ENCODE data around the gene CCDC43. TPM values are rescaled to one million over a fixed set of nuclear protein-coding genes. Genes with fewer than 3 reads are reported as not detected.

Gene CCDC43
- total RNA-seq, 2 experiments from 2014 or later: 24.0 to 26.3 TPM

DNA sequence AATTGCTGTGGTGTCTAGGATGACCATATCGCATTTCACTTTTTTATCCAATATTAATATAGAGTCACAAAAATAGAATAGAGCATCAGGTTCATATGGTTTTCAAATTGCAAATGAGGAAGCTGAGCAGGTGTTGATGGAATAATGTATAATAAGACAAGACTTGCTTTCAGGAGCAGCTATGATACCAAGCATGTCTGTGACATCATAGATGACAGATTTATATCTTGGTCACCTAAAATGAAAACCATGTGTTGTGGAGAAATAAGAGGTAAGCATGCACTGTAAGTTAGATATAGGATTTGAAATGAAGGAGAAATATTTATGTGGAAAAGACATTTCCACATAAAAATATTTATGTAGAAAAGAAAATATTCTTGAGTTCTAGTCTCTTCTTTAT lies 24.7 kb downstream of the CCDC43 start:
- POLR2A ChIA-PET: no interaction called here
- H3K4me3 Mint-ChIP-seq: no peak overlapping the region
- H3K27me3 Mint-ChIP-seq (ENCODE audit: low read depth): peaks cover 20% of the 10 kb centered on the region
- no peaks in the 10 kb centered on the region for H3K36me3 Mint-ChIP-seq (ENCODE audit: low read depth)
- DNase-seq: no peak
- H3K4me1 Mint-ChIP-seq (ENCODE audit: low read depth): no peaks in the 10 kb centered on the region
- no peak overlapping the region for H3K27ac Mint-ChIP-seq
- ATAC-seq: no peak
- no peaks in the 10 kb centered on the region for H3K9me3 Mint-ChIP-seq (ENCODE audit: insufficient read depth)
- CTCF ChIA-PET: interaction anchor here (1.6 to 2.6 kb wide), 2 partner anchors 131 to 141 kb away, joined by 6 to 10 read pairs; no protein-coding TSS in a partner anchor

DNA sequence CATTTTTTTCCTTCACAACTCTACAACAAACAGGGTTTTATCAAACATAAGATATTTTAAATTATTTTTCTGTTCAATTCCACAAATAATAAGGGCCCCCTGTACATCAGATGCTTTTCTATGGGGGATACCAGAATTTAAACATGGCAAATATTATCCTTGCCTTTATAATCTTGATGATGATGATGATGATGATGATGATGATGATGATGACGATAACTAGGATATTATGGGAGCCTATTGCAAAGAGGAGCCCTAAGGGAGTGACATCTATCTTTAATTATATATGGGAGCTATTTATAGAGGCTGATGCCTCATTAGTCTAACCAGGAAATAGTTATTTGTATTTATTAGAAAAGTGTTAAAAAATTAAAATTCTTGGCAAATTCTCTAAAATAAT lies 26.5 kb downstream of the CCDC43 start:
- Mint-ChIP-seq H3K4me1 (ENCODE audit: low read depth) (no peaks in the 10 kb centered on the region), H3K4me3 (no peak overlapping the region), H3K27me3 (ENCODE audit: low read depth) (peaks cover 20% of the 10 kb centered on the region), H3K36me3 (ENCODE audit: low read depth) (no peaks in the 10 kb centered on the region), H3K27ac (no peak overlapping the region), H3K9me3 (ENCODE audit: insufficient read depth) (no peaks in the 10 kb centered on the region)
- DNase-seq (no peak), ATAC-seq (no peak)
- ChIA-PET POLR2A (no interaction called here), CTCF (no interaction called here)

DNA sequence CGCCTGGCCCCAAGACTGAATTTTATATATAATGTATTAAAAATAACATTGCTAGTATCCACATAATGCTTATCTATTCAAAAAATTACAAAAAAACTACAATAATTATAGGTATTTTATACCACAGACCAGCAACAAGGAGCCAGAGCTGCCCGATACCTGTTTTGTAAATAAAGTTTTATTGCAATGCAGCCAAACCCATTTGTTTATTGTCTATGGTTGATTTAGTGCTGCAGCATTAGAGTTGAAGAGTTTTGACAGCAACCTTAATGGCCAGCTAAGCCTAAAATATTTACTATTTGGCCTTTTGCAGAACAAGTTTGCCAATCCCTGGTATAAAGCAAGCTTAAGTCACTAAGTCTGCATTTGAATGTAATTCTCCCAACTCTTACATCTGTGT lies 27.7 kb downstream of the CCDC43 start:
- ChIA-PET POLR2A (no interaction called here), CTCF (no interaction called here)

DNA sequence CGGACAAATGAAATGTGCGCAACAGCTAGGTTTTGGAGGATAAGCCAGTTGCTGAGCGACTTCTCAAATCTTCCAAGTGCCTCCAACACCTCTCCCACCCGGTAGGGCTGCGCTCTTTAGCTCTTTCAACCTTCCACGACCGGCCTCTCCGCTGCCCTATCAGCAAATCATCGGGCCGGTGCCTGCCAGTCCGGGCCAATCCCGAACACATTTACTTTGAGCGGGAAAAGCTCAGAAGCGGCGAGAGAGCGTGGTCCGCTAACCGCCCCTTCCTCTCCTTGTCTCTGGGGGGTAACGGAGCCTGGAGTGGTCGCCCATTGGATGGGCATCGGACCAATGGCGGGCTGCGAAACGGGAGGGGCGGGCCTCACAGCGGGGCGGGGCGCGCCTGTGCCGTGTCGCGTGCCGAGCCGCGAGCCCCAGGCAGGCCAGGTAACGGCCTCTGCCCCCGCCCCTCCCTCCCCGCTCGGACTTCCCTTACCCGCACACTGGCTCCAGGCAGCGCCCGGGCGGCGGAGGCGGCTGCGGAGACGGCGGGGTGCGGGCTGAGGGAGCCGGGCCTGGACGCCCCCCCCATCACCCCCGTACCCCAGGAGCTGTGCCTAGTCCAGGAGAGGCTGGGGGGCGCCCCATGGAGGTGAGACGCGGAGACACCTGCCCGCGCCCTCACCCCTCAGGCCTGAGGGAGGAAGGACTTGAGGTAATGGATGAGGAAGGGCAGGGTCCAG lies 33.4 kb downstream of the CCDC43 start, which contains the start of gene MEIOC:
MEIOC (plus strand) TSS at position 486 of the 728 bp plus-strand sequence; CDS start at position 632, 146 bp downstream.
- no peak within 1 kb of the TSS for H3K27ac Mint-ChIP-seq
- ATAC-seq: peak; percentile 88
- H3K4me3 Mint-ChIP-seq: peak within 1 kb of the TSS; percentile 54
- H3K9me3 Mint-ChIP-seq (ENCODE audit: insufficient read depth): no peaks in the 10 kb centered on the region
- H3K36me3 Mint-ChIP-seq (ENCODE audit: low read depth): peaks cover 1% of the 10 kb centered on the region
- ChIA-PET CTCF (no interaction called here), POLR2A (no interaction called here)
- DNase-seq: peak; percentile 45
- H3K27me3 Mint-ChIP-seq (ENCODE audit: low read depth): peaks cover 28% of the 10 kb centered on the region
- H3K4me1 Mint-ChIP-seq (ENCODE audit: low read depth): peaks cover 8% of the 10 kb centered on the region

More for the DNA sequence above, 27.7 kb downstream of the CCDC43 start:
- DNase-seq (no peak), ATAC-seq (no peak)
- Mint-ChIP-seq H3K4me3 (no peak overlapping the region), H3K4me1 (ENCODE audit: low read depth) (peaks cover 3% of the 10 kb centered on the region), H3K27ac (no peak overlapping the region), H3K36me3 (ENCODE audit: low read depth) (no peaks in the 10 kb centered on the region), H3K27me3 (ENCODE audit: low read depth) (peaks cover 17% of the 10 kb centered on the region), H3K9me3 (ENCODE audit: insufficient read depth) (no peaks in the 10 kb centered on the region)

DNA sequence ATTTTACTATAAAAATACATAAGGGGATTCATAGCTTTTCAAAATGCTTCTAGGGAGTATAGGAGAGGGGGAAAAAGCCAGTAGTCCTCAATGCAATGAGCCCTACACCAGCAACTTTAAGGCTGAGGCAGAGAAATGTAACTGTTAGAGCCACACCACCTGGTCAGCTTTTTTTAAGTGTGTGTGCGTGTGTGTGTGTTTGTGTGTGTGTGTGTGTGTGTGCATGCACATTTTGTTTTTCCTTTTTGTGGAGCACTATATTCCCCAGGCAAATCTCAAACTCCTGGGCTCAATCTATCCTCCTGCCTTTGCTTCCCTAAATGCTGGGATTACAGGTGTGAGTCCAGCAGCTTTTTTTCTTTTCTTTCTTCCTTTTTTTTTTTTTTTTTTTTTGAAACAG lies 35.6 kb downstream of the CCDC43 start:
- DNase-seq (no peak), ATAC-seq (no peak)
- CTCF ChIA-PET: no interaction called here
- peaks cover 1% of the 10 kb centered on the region for H3K36me3 Mint-ChIP-seq (ENCODE audit: low read depth)
- H3K9me3 Mint-ChIP-seq (ENCODE audit: insufficient read depth): no peaks in the 10 kb centered on the region
- peaks cover 33% of the 10 kb centered on the region for H3K27me3 Mint-ChIP-seq (ENCODE audit: low read depth)
- H3K27ac Mint-ChIP-seq: no peak overlapping the region
- H3K4me3 Mint-ChIP-seq: no peak overlapping the region
- H3K4me1 Mint-ChIP-seq (ENCODE audit: low read depth): peaks cover 8% of the 10 kb centered on the region
- POLR2A ChIA-PET: no interaction called here

DNA sequence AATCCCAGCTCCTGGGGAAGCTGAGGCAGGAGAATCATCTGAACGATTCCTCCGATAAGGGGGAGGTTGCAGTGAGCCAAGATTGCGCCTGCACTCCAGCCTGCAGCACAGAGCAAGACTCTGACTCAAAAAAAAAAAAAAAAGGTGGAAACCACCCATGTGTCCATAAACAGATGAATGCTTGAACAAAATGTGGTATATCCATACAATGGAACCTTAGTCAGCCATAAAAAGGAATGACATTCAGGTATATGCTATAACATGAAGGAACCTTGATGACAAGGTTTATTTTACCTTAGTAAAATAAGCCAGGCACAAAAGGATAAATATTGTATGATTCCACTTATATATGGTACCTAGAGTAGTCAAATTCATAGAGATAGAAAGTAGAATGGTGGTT lies 36.2 kb downstream of the CCDC43 start:
- Mint-ChIP-seq H3K9me3 (ENCODE audit: insufficient read depth) (no peaks in the 10 kb centered on the region), H3K4me3 (no peak overlapping the region), H3K4me1 (ENCODE audit: low read depth) (peaks cover 8% of the 10 kb centered on the region), H3K36me3 (ENCODE audit: low read depth) (peaks cover 1% of the 10 kb centered on the region), H3K27me3 (ENCODE audit: low read depth) (peaks cover 33% of the 10 kb centered on the region), H3K27ac (no peak overlapping the region)
- no peak for DNase-seq
- ChIA-PET CTCF (no interaction called here), POLR2A (no interaction called here)
- no peak for ATAC-seq

DNA sequence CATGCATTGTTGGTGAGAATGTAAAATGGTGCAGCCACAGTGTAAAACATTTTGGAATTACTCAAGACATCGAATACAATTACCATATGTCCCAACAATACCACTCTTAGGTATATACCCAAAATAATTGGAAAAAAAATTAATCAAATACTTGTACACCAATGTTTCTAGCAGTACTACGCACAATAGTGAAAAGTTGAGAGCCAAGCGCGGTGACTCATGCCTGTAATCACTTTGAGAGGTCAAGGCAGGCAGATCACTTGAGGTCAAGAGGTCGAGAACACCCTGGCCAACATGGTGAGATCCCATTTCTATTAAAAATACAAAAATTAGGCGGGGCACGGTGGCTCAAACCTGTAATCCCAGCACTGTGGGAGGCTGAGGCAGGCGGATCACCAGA lies 36.8 kb downstream of the CCDC43 start:
- POLR2A ChIA-PET: no interaction called here
- Mint-ChIP-seq H3K4me1 (ENCODE audit: low read depth) (peaks cover 8% of the 10 kb centered on the region), H3K36me3 (ENCODE audit: low read depth) (peaks cover 1% of the 10 kb centered on the region), H3K9me3 (ENCODE audit: insufficient read depth) (no peaks in the 10 kb centered on the region), H3K4me3 (no peak overlapping the region), H3K27ac (no peak overlapping the region), H3K27me3 (ENCODE audit: low read depth) (peaks cover 39% of the 10 kb centered on the region)
- DNase-seq (no peak), ATAC-seq (no peak)
- CTCF ChIA-PET: no interaction called here

DNA sequence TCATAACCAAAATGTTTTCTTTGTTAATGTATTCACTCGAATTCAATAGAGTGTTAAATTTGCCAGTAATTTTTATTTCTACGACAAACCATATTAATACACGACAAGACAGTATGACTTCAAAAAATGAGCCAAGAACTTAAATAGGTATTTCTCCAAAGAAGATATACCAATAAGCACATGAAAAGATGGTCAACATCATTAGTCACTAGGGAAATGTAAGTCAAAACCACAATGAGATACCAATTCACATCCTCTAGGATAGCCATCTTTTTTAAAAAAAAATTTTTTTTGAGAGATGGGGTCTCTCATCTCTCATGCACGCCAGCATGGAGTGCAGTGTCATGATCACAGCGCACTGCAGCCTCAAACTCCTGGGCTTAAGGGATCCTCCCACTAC lies 38.3 kb downstream of the CCDC43 start:
- Mint-ChIP-seq H3K4me1 (ENCODE audit: low read depth) (peaks cover 4% of the 10 kb centered on the region), H3K36me3 (ENCODE audit: low read depth) (peaks cover 1% of the 10 kb centered on the region), H3K4me3 (no peak overlapping the region), H3K27me3 (ENCODE audit: low read depth) (peaks cover 38% of the 10 kb centered on the region), H3K9me3 (ENCODE audit: insufficient read depth) (no peaks in the 10 kb centered on the region), H3K27ac (no peak overlapping the region)
- no peak for ATAC-seq
- POLR2A ChIA-PET: no interaction called here
- DNase-seq: no peak
- CTCF ChIA-PET: no interaction called here

DNA sequence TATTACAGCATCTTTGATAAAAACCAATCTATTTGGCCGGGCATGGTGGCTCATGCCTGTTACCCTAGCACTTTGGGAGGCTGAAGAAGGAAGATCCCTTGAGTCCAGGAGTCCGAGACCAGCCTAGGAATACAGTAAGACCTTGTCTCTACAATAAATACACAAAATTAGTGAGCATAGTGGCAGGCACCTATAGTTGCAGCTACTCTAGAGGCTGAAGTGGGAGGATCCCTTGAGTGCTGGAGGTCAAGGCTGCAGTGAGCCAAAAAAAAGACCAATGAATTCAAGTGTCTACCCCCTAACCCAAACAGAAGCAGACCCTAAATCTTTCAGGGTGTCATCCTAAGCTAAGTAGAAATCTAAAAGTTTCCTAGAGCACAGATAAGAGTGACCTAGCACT lies 40.6 kb downstream of the CCDC43 start:
- CTCF ChIA-PET: interaction anchor here (0.9 kb wide), 1 partner anchor 12 kb away, joined by 3 read pairs; no protein-coding TSS in a partner anchor
- ATAC-seq: no peak
- Mint-ChIP-seq H3K4me1 (ENCODE audit: low read depth) (no peaks in the 10 kb centered on the region), H3K36me3 (ENCODE audit: low read depth) (no peaks in the 10 kb centered on the region), H3K4me3 (no peak overlapping the region), H3K27ac (no peak overlapping the region), H3K9me3 (ENCODE audit: insufficient read depth) (no peaks in the 10 kb centered on the region), H3K27me3 (ENCODE audit: low read depth) (peaks cover 25% of the 10 kb centered on the region)
- POLR2A ChIA-PET: interaction anchor here (0.6 kb wide), 2 partner anchors 28 to 70 kb away, joined by 3 read pairs; no protein-coding TSS in a partner anchor
- DNase-seq: no peak

DNA sequence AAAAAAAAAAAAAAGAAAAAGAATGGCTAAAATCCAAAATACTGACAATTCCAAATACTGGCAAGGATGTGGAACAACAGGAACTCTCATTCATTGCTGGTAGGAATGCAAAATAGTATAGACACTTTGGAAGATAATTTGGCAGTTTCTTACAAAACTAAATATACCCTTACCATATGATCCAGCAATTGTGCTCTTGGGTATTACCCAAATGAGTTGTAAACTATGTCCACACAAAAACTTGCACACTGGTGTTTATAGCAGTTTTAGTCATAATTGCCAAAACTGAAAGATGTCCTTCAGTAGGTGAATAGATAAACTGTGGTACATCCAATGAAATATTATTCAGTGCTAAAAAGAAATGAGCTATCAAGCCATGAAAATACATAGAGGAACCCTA lies 41.8 kb downstream of the CCDC43 start:
- peaks cover 27% of the 10 kb centered on the region for H3K27me3 Mint-ChIP-seq (ENCODE audit: low read depth)
- H3K4me1 Mint-ChIP-seq (ENCODE audit: low read depth): no peaks in the 10 kb centered on the region
- DNase-seq (no peak), ATAC-seq (no peak)
- H3K4me3 Mint-ChIP-seq: no peak overlapping the region
- no peaks in the 10 kb centered on the region for H3K9me3 Mint-ChIP-seq (ENCODE audit: insufficient read depth)
- H3K27ac Mint-ChIP-seq: no peak overlapping the region
- POLR2A ChIA-PET: interaction anchor here (0.6 kb wide), 1 partner anchor 413 kb away, joined by 4 read pairs; no protein-coding TSS in a partner anchor
- no peaks in the 10 kb centered on the region for H3K36me3 Mint-ChIP-seq (ENCODE audit: low read depth)
- CTCF ChIA-PET: no interaction called here

DNA sequence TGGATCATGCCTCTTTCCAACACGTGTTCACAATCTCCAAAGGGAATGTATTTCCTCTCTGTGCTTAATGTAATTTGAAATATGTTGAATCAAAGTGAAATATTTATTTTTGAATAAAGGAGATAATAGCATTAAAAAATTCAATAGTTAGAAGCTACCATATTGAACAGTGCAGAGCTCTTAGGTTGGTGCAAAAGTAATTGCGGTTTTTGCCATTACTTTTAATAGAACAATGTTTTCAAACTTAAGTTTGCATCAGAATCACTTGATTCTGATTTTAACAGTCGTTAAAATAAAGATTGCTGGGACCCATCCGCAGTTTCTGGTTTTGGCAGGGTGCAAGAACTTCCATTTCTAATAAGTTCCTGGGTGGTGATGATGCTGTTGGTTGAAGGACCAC lies 43.3 kb downstream of the CCDC43 start:
- CTCF ChIA-PET: interaction anchor here (1.0 kb wide), 1 partner anchor 113 kb away, joined by 3 read pairs; no protein-coding TSS in a partner anchor
- H3K27me3 Mint-ChIP-seq (ENCODE audit: low read depth): peaks cover 28% of the 10 kb centered on the region

DNA sequence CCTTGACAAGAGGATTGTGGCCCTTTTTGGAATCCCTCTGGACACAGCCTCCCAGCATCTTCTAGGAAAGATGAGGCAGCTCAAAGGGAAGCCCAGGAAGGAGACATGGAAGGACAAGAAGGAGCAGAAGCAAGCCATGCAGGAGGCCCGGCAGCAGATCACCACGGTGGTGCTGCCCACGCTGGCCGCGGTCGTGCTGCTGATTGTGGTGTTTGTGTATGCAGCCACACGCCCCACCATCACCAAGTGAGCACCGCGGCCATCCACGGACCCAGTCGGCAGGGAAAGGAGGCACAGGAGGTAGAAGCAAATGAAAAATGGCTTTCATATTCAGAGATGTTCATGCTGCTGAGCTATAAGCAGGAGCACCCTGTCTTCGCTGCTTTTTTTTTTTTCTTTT lies 44.2 kb downstream of the CCDC43 start:
- POLR2A ChIA-PET: no interaction called here
- no peak for ATAC-seq
- no peaks in the 10 kb centered on the region for H3K36me3 Mint-ChIP-seq (ENCODE audit: low read depth)
- H3K9me3 Mint-ChIP-seq (ENCODE audit: insufficient read depth): no peaks in the 10 kb centered on the region
- no peaks in the 10 kb centered on the region for H3K4me1 Mint-ChIP-seq (ENCODE audit: low read depth)
- CTCF ChIA-PET: no interaction called here
- H3K27ac Mint-ChIP-seq: no peak overlapping the region
- DNase-seq: no peak
- H3K4me3 Mint-ChIP-seq: no peak overlapping the region
- H3K27me3 Mint-ChIP-seq (ENCODE audit: low read depth): peaks cover 28% of the 10 kb centered on the region

More for the DNA sequence above, 43.3 kb downstream of the CCDC43 start:
- POLR2A ChIA-PET: no interaction called here
- DNase-seq (no peak), ATAC-seq (no peak)
- H3K36me3 Mint-ChIP-seq (ENCODE audit: low read depth): no peaks in the 10 kb centered on the region
- H3K27ac Mint-ChIP-seq: no peak overlapping the region
- no peaks in the 10 kb centered on the region for H3K9me3 Mint-ChIP-seq (ENCODE audit: insufficient read depth)
- H3K4me1 Mint-ChIP-seq (ENCODE audit: low read depth): no peaks in the 10 kb centered on the region
- H3K4me3 Mint-ChIP-seq: no peak overlapping the region
